ENCODE measurements around the gene GOLGB1. TPM values are rescaled to one million over a fixed set of nuclear protein-coding genes. Genes with fewer than 3 reads are reported as not detected.

GOLGB1 gene
- total RNA-seq, 1 donor from 2014 or later, result 40.9 TPM

- peaks cover 6% of the 10 kb centered on the region for H3K36me3 Mint-ChIP-seq (ENCODE audit: unreplicated experiment)
- no peaks in the 10 kb centered on the region for H3K9me3 Mint-ChIP-seq (ENCODE audit: unreplicated experiment)
- no peak for TF ChIP-seq CTCF (IDR thresholded peaks at IDR 0.05; ENCODE audit: partially characterized antibody, unreplicated experiment)
- DNase-seq, result no peak
- no peak overlapping the region for H3K27ac Mint-ChIP-seq (ENCODE audit: unreplicated experiment)
- H3K27me3 Mint-ChIP-seq (ENCODE audit: unreplicated experiment), result no peaks in the 10 kb centered on the region
- no peak overlapping the region for H3K4me3 Mint-ChIP-seq (ENCODE audit: unreplicated experiment)
- no peaks in the 10 kb centered on the region for H3K4me1 Mint-ChIP-seq (ENCODE audit: low read depth, unreplicated experiment)
These were observed 41.8 kb downstream of the GOLGB1 start for GRCh38 chr3:121707531-121708273.

- no peak for TF ChIP-seq CTCF (IDR thresholded peaks at IDR 0.05; ENCODE audit: partially characterized antibody, unreplicated experiment)
- H3K27me3 Mint-ChIP-seq (ENCODE audit: unreplicated experiment), result no peaks in the 10 kb centered on the region
- H3K9me3 Mint-ChIP-seq (ENCODE audit: unreplicated experiment), result no peaks in the 10 kb centered on the region
- DNase-seq, result no peak
- no peak overlapping the region for H3K27ac Mint-ChIP-seq (ENCODE audit: unreplicated experiment)
- no peaks in the 10 kb centered on the region for H3K4me1 Mint-ChIP-seq (ENCODE audit: low read depth, unreplicated experiment)
- peaks cover 6% of the 10 kb centered on the region for H3K36me3 Mint-ChIP-seq (ENCODE audit: unreplicated experiment)
- H3K4me3 Mint-ChIP-seq (ENCODE audit: unreplicated experiment), result no peak overlapping the region
These were observed 44.0 kb downstream of the GOLGB1 start for GRCh38 chr3:121705541-121705940.

- Mint-ChIP-seq H3K4me3 (ENCODE audit: unreplicated experiment) (no peak overlapping the region), H3K27ac (ENCODE audit: unreplicated experiment) (no peak overlapping the region), H3K27me3 (ENCODE audit: unreplicated experiment) (no peaks in the 10 kb centered on the region), H3K9me3 (ENCODE audit: unreplicated experiment) (no peaks in the 10 kb centered on the region), H3K36me3 (ENCODE audit: unreplicated experiment) (peaks cover 6% of the 10 kb centered on the region), H3K4me1 (ENCODE audit: low read depth, unreplicated experiment) (no peaks in the 10 kb centered on the region)
- TF ChIP-seq CTCF (IDR thresholded peaks at IDR 0.05; ENCODE audit: partially characterized antibody, unreplicated experiment), result no peak
- DNase-seq, result no peak
These were observed 45.6 kb downstream of the GOLGB1 start for GRCh38 chr3:121703973-121704372.

- Mint-ChIP-seq H3K27ac (ENCODE audit: unreplicated experiment) (no peak overlapping the region), H3K4me1 (ENCODE audit: low read depth, unreplicated experiment) (no peaks in the 10 kb centered on the region), H3K36me3 (ENCODE audit: unreplicated experiment) (peaks cover 7% of the 10 kb centered on the region), H3K9me3 (ENCODE audit: unreplicated experiment) (no peaks in the 10 kb centered on the region), H3K4me3 (ENCODE audit: unreplicated experiment) (no peak overlapping the region), H3K27me3 (ENCODE audit: unreplicated experiment) (no peaks in the 10 kb centered on the region)
- no peak for TF ChIP-seq CTCF (IDR thresholded peaks at IDR 0.05; ENCODE audit: partially characterized antibody, unreplicated experiment)
- no peak for DNase-seq
These were observed 50.6 kb downstream of the GOLGB1 start for GRCh38 chr3:121698901-121699300.

- Mint-ChIP-seq H3K27me3 (ENCODE audit: unreplicated experiment) (no peaks in the 10 kb centered on the region), H3K36me3 (ENCODE audit: unreplicated experiment) (peaks cover 5% of the 10 kb centered on the region), H3K4me1 (ENCODE audit: low read depth, unreplicated experiment) (no peaks in the 10 kb centered on the region), H3K4me3 (ENCODE audit: unreplicated experiment) (no peak overlapping the region), H3K9me3 (ENCODE audit: unreplicated experiment) (no peaks in the 10 kb centered on the region), H3K27ac (ENCODE audit: unreplicated experiment) (no peak overlapping the region)
- no peak for DNase-seq
- no peak for TF ChIP-seq CTCF (IDR thresholded peaks at IDR 0.05; ENCODE audit: partially characterized antibody, unreplicated experiment)
These were observed 51.1 kb downstream of the GOLGB1 start for GRCh38 chr3:121698476-121698875.

Data from glutamatergic neuron (in vitro differentiated cells).